ENCODE data around the gene ALDH18A1.
"Not testable (repeated sequence)": the region's sequence is repeated elsewhere in the genome, so short reads cannot be mapped to it uniquely, and the experiment has no call there.

ALDH18A1 gene

DNA sequence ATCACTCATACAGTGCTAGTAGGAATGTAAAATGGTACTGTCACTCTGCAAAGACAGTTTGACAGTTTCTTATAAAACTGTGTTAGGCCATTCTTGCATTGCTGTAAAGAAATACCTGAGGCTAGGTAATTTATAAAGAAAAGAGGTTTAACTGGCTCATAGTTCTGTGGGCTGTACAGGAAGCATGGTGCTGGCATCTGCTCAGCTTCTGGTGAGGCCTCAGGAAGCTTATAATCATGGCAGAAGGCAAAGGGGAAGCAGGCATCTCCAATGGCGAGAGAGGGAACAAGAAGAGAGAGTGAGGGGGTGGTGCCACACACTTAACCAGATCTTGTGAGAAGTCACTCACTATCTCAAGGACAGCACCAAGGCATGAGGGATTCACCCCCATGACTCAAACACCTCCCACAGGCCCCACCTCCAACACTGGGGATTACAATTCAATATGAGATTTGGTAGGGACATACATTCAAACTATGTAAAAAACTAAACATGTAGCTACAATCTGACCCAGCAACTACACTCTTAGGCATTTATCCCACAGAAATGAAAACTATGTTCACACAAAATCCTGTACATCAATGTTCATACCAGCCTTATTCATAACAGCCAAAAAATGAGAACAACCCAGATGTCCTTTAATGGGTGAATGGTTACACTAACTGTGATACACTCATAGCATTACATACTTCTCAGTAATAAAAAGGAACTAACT is 5.0 kb downstream of the ALDH18A1 start:
- no peak overlapping the region for H3K4me3 ChIP-seq (ENCODE audit: low read depth, low read length)

DNA sequence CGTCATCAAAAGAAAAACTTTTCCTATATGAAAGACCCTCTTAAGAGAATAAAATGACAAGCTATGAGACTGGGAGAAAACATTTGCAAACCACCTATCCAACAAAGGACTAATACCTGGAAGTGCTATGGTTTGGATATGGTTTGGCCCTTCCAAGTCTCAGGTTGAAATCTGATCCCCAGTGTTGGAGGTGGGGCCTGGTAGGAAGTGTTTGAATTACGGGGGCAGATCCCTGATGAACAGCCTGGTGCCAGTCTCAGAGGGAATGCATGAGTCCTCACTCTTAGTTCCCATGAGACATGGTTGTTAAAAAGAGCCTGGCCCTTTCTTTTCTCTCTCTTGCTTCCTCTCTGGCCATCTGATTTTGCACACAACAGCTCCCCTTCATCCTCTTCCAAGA is 6.3 kb downstream of the ALDH18A1 start:
- H3K4me3 ChIP-seq (ENCODE audit: low read depth, low read length) = no peak overlapping the region

DNA sequence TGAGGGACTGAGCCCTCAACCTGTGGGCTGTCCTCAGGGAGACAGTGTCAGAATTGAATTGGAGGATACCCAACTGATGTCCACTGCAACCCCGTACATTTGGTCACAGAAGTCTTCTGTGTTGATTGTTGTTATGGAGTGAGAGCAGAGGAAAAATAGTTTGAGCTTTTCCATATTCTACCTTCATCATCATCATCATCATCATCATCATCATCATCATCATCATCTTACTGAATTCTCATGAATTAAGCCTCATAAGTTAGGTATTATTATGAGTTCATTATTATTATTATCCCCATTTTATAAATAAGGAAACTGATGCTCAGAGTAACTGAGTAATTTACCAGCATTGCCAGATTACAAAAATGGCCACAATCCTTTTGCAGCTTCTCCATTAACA is 8.4 kb downstream of the ALDH18A1 start:
- no peak overlapping the region for H3K4me3 ChIP-seq (ENCODE audit: low read depth, low read length)

DNA sequence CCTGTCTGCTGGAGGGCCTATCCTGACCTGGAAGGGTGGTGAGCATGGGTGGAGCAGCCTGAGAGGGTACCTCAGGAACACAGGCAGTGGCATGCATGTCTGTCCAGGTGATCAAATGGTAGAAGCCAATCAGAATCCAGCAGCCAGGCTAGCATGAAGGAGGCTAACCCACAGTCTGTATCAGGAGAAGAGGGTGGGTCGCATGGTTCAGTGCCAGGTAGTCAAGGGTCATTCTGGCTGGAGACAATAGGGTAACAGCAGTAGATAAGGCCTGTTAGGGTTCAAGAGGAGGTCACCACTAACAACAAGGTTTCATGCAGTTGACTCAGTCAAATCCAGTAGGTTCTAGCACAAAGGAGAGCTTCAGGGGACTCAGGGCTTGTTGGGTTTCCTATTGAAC is 10.4 kb downstream of the ALDH18A1 start:
- no peak overlapping the region for H3K4me3 ChIP-seq (ENCODE audit: low read depth, low read length)

DNA sequence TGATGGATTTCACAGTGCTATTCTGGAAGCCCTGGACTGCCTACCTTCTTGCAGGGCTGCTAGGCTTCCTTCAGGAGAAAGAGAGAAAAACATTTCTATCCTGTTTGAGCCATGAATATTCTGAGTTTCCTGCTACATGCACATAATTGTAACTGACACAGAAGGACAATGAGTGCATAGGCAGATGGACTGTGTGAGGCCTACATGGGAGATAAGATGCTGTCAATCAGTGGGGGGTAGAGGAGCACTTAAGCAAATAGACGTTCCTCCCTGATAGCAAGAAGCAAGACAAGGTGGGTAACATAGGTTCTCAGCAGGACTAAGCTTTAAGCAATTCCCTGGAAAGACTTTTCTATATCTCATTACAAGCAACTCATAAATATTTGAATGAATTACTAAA is 11.6 kb downstream of the ALDH18A1 start:
- H3K4me3 ChIP-seq (ENCODE audit: low read depth, low read length) = no peak overlapping the region

DNA sequence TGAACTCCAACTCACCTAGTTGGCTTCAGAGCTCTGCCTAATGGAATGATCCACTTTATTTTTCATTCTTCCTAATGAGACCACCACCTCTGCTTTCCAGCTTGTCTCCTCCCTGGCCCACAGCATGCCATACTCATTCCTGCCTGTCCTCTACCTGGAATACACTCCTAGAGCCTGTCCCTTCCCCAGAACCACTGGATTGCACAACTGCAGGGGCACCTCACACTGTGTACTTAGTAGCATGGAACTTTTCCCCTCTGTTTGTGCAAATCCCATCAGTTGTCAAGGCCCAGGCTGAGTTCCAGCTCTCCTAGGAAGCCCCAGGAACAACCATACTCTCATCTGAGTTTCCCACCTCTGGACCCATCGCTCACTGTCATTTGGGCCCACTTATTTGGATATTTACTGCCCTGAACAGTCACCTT is 15.6 kb downstream of the ALDH18A1 start:
- H3K4me3 ChIP-seq (ENCODE audit: low read depth, low read length) = no peak overlapping the region

DNA sequence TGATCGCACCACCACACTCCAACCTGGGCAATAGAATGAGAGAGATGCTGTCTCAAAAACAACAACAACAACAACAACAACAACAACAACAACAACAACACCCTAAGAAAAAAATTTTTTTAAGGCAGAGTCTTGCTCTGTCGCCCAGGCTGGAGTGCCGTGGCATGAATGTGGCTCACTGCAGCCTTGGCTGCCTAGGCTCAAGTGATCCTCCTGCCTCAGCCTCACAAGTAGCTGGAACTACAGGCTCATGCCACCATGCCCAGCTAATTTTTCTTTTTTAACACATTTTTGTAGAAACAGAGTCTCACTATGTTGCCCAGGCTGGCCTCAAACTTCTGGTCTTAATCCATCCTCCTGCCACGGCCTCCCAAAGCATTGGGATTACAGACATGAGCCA is 18.6 kb downstream of the ALDH18A1 start:
- H3K4me3 ChIP-seq (ENCODE audit: low read depth, low read length) = no peak overlapping the region

DNA sequence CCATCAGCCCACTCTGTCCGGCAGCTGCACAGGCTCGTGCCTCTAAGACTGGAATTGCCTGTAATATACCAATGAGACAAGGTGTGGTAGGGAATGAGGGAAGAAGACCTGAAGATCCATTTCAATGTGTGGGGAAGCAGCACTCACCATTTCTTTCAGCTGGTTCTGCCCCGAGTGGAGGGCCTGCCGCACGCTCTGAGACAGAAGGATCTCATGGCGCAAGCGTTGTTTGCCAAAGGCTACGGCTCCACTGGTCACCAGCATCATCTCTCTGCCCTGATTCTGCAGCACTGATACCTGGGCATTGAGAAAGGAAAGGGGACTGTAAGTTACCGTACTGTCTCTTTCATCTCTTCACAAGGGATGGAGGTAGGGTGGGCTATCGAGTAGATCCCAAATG is 19.4 kb downstream of the ALDH18A1 start:
- H3K4me3 ChIP-seq (ENCODE audit: low read depth, low read length) = no peak overlapping the region

DNA sequence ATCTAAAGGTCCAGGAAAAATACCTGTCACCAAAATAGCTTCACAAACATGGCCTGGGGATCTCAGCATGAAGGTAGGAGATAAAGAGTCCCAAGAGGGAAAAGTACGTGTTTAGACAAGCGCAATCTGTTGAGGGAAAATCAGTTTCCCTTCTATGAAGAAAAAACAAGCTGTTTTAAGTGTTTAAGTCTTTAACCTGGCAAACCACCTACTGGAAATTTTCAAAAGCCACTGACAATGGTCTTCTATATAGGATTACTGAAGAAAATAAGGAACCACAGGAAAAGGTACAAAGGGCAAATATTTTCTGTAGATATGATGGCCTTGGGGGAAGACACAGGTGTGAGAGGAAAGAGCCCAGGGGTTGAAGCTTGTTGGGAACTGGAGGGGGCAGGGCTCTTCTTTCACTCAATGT is 21.2 kb downstream of the ALDH18A1 start:
- H3K4me3 ChIP-seq (ENCODE audit: low read depth, low read length) = no peak overlapping the region

DNA sequence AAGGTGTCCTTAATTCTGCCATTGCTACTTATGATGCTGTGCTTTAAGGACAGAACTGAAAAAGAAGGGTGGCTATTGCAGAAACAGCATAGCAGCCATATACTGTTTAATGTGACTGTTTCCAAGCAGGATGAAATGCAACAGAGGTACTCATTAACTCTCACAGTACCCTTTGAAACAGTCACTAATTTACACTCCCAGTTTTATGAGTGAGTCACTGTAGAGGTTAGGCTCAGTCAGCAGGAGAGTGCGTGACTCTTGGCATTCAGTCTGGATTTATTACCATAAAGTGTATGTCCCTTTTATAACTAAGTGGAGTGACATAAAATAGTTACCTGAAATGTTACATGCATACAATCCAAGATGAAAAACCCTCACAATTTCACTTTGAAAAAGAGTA is 27.7 kb downstream of the ALDH18A1 start:
- H3K4me3 ChIP-seq (ENCODE audit: low read depth, low read length) = no peak overlapping the region

DNA sequence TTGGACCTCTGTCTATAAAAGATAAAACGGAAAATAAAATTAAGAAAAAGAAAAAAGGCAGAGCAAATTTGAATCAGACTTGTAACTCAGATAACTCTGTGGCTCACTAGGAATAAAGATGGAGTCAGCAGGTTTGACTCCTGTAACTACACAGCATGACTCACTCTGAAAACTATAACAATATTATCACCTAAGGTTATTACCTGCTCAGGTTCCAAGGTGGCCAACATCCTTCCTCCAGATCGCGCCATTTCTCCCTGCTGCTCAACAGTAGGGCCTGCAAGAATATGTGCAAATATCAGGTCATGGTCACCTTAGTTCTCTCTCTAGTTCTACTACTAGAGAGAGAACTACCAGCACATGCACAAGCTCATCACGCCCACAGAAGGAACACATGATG is 30.0 kb downstream of the ALDH18A1 start:
- H3K4me3 ChIP-seq (ENCODE audit: low read depth, low read length) = no peak overlapping the region

DNA sequence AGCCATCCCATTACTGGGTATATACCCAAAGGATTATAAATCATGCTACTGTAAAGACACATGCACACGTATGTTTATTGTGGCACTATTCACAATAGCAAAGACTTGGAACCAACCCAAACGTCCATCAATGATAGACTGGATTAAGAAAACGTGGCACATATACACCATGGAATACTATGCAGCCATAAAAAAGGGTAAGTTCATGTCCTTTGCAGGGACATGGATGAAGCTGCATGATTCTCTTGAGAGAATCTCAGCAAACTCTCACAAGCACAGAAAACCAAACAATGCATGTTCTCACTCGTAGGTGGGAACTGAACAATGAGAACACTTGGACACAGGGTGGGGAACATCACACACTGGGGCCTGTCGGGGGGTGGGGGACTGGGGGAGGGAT is 36.1 kb downstream of the ALDH18A1 start:
- H3K4me3 ChIP-seq (ENCODE audit: low read depth, low read length) = not testable (repeated sequence)

DNA sequence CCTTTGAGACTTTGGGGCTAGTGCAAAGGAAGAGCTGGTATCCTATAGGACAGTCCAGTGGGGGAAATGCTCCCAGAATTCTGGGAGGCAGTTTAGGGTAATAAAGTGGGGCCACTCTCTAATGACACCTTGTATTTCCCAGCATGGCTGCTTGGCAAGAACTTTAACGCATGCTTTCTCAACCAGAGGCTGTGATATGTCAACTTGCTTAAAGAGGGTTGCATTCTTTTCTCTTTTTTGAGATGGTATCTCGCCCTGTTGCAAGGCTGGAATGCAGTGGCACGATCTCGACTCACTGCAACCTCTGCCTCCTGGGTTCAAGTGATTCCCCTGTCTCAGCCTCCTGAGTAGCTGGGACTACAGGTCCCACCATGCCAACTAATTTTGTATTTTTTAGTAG is 38.4 kb downstream of the ALDH18A1 start:
- H3K4me3 ChIP-seq (ENCODE audit: low read depth, low read length) = no peak overlapping the region

DNA sequence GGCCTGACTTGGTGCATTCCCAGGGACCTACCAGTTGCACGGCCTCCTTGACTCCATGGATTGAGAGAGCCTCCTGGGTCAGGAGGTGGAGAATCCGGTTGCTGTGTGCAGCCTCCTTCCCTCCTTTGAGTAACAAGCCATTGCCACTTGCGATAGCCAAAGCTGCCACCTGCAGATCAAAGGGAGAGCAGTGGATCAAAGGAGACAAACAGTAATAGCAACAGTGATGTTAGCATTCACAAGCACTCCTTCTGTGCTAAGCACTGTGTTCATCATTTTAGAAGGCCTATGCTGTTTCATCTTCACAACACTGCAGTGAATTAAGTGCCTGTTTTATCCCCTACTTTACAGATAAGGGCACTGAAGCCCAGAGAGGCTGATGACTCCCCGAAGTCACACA is 40.1 kb downstream of the ALDH18A1 start:
- H3K4me3 ChIP-seq (ENCODE audit: low read depth, low read length) = no peak overlapping the region

DNA sequence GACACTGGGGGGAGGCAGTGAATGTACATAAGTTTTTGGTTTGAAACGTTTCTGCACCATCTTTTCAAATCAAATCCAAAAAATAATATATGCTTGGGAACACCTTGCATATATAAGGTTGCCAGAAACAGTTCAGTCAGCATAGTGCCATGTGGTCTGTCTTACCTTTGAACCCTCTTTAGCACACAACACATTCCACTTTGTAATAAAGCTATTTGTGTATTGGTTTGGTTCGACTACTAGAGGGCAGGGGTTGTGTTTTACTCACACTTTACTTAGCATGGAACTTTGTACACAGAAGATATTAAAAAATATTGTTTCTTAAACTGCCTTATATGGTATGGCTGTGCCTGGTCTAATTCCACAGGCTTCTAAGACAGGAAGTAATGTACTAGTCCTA is 43.2 kb downstream of the ALDH18A1 start:
- no peak overlapping the region for H3K4me3 ChIP-seq (ENCODE audit: low read depth, low read length)

DNA sequence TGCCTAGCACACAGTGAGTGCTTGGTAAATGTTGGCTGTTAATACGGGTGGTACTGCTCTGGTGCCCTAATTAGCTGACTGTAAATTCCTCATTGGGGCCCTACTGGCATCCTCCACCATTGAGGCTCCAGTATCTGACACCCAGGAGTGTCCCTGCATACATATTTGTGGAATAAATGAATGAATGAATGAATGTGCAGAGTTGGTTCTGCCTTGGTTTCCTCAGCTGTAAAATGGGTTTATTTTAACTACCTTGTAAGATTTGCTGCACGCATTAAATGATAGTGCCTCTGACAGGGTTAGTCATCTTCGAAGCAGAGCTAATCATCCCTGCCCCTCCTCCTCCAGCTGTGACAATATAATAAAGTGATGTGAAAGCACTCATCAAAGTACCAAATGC is 45.8 kb downstream of the ALDH18A1 start:
- H3K4me3 ChIP-seq (ENCODE audit: low read depth, low read length) = no peak overlapping the region

DNA sequence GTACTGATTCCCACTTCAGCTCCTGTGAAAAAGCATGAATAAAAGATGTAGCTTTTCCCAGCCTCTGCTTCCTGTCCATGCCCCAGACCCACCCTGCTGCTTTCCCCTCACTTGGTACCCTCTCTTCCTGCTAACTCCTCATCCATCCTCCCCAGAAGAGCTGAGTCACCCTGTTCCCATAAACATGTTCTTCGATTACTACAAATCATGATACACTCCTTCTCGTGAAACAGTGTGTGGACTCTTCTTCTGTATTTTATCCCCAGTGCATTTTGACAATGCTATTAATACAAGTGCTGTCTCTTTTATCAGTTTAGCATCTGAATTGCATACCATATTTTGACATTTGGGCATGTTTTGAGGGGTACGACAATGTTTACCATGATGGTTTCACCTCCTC is 49.6 kb downstream of the ALDH18A1 start:
- H3K4me3 ChIP-seq (ENCODE audit: low read depth, low read length) = no peak overlapping the region

DNA sequence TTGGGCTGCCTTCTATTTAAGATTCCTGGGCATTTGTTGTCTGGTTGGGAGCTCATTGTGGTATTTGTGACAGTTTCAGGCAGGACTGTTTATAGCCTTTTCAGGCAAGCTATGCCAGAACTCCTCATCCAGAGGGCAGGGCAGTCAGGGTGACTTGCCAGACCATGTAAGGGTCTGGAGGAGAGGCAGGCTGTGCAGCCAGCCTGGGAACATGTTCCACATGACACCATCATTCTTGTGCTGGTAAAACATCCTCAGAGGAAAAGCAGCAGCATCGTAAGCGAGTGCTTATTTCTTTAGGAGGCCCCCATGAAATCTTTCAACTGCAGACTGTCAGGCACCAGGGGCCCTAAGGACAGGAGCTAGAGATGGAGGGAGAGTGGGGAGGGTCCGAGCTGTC is 51.3 kb downstream of the ALDH18A1 start:
- H3K4me3 ChIP-seq (ENCODE audit: low read depth, low read length) = no peak overlapping the region

DNA sequence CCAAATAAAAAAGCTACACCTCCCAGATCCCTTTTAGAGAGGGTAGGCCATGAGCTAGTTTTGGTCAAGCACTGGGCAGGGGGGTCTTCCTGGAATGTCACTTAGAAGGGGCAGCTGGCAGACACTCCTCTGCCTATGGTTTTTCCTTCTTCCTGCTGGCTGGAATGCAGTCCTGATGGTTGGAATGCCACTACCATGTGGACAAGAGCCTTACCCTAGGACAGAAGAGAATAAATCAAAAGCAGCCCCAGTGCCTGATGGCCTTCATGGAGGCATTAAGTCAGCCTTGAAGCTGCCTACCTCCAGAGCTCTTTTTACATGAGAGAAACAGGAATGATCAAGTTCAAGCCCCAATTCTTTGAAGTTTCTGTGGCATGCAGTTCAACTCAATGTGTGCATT is 51.9 kb downstream of the ALDH18A1 start:
- H3K4me3 ChIP-seq (ENCODE audit: low read depth, low read length) = no peak overlapping the region

DNA sequence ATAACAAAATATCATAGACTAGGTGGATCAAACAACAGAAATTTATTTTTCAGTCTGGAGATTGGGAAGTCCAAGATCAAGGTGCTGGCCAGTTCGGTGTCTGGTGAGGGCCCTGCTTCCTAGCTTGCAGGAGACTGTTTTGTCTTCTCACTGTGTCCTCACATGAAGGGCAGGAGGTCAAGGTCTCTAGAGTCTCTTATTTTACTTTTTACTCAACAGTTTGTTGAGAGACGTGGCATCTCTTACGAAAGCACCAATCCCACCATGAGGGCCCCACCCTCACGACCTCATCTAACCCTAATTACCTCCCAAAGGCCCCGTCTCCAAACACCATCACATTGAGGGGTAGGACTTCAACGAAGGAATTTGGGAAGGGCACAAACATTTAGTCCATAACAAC is 54.1 kb downstream of the ALDH18A1 start:
- no peak overlapping the region for H3K4me3 ChIP-seq (ENCODE audit: low read depth, low read length)

DNA sequence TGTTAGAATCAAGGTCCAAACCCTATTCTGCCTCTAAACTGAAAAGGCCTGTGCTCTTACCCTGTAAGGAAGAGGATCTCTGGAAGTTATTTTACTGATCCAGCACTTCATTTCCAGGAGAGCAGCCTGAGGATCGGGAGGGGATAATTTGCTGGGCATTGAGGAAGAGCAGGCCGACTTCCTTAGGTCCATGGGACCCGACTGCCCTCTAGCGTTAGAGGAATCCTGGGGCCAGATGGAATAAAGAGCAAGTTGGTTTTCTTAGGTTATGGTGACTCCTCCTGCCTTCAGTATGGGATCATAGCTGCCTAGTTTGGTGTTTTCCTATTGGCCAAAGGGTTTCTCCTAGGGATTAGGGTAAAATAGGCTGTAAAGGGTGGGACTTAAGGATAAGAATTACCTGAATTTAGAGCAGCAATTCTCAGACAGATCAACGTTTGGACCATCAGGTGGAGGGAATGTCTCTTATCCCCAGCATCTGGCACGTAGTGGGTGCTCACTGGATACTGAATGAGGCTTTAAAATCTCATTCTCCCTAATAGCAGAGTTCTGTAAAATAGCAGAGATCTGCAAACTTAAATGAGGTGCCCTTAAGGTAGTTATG is 55.3 kb downstream of the ALDH18A1 start:
- H3K4me3 ChIP-seq (ENCODE audit: low read depth, low read length) = no peak overlapping the region

DNA sequence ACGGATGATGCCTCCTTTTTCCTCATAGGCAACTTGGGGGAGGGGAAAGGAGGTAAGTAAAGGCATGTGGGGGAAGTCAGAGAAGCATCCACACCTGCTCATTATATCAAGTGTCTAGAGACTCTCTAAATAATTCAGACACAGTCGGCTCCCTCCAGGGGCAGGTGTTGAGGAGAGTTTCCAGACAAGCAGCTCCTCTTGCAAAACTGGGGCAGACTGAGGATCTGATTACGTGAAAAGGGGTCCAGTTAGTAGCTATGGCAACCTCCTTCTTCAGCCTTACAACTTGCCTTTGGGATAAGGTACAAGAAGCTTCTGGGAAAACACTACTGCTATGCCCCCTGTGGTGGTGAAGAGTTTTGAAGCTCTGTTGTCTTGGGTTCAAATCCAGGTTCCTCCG is 56.4 kb downstream of the ALDH18A1 start:
- H3K4me3 ChIP-seq (ENCODE audit: low read depth, low read length) = no peak overlapping the region

DNA sequence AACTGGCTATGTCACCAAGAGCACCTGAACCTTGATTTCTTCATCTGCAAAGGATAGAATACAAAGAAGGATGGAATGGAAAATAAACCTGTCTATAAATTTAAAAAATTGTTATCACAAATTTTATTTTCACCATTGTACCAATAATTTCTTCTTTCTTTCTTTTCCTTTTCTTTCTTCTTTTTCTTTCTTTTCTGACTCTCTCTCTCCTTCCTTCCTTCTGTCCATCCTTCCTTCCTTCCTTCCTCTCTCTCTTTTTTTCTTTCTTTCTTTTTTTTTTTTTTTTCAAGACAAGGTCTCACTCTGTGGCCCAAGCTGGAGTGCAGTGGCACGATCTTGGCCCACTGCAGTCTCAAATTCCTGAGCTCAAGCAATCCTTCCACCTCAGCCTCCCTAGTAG is 58.7 kb downstream of the ALDH18A1 start:
- no peak overlapping the region for H3K4me3 ChIP-seq (ENCODE audit: low read depth, low read length)

All from iPS-11a (cell line).